D721Med (cell line): ENCODE measurements around the gene PCNA.

Experiments
- DNase-seq: peaks from one replicate; pipeline ENCODE4 v3.0.0; 2011; ENCODE audit warnings: low spot score; ENCODE audit not compliant: insufficient read length
- FAIRE-seq: peaks from 2 replicates; lab custom pipeline; 2011; peaks lifted over from hg19 to GRCh38; lab: Jason Lieb, UNC
- TF ChIP-seq, protein P1 (sequence below): IDR thresholded peaks from 2 replicates; pipeline ENCODE4 v1.5.1; 2012; ENCODE audit warnings: mild to moderate bottlenecking, control low read depth; ENCODE audit not compliant: insufficient read depth; ENCODE audit errors: missing control alignments

Gene PCNA

GRCh38 chr20:5065166-5065878 lies 54.4 kb downstream of the PCNA start:
- TF ChIP-seq, protein P1, sequence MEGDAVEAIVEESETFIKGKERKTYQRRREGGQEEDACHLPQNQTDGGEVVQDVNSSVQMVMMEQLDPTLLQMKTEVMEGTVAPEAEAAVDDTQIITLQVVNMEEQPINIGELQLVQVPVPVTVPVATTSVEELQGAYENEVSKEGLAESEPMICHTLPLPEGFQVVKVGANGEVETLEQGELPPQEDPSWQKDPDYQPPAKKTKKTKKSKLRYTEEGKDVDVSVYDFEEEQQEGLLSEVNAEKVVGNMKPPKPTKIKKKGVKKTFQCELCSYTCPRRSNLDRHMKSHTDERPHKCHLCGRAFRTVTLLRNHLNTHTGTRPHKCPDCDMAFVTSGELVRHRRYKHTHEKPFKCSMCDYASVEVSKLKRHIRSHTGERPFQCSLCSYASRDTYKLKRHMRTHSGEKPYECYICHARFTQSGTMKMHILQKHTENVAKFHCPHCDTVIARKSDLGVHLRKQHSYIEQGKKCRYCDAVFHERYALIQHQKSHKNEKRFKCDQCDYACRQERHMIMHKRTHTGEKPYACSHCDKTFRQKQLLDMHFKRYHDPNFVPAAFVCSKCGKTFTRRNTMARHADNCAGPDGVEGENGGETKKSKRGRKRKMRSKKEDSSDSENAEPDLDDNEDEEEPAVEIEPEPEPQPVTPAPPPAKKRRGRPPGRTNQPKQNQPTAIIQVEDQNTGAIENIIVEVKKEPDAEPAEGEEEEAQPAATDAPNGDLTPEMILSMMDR: no peak
- no peak for DNase-seq
- FAIRE-seq: no peak
